RWPE2 (cell line): ENCODE data around the gene NUP85.

Experiments
- ATAC-seq: fragments of 200-7000 bp; cut with Tn5 transposase; 3 replicates; pipeline ENCODE4 v1.9.1; 2021; ENCODE audit warnings: low read depth
- DNase-seq: peaks from one replicate; pipeline ENCODE4 v3.0.0-alpha.2; 2020; ENCODE audit warnings: low spot score
- H3K27ac ChIP-seq: fragments of 450-650 bp; 2 replicates; pipeline ENCODE4 v1.5.1; 2017; ENCODE audit warnings: mild to moderate bottlenecking; ENCODE audit not compliant: poor library complexity, severe bottlenecking
- H3K27me3 ChIP-seq: fragments of 250-450 bp; sonication (Bioruptor Pico); 2 replicates; pipeline ENCODE4 v1.5.1; 2021; ENCODE audit warnings: mild to moderate bottlenecking, moderate library complexity; ENCODE audit not compliant: insufficient read depth, poor library complexity, severe bottlenecking
- H3K36me3 ChIP-seq: fragments of 250-450 bp; sonication (Bioruptor Pico); 2 replicates; pipeline ENCODE4 v1.5.1; 2020; ENCODE audit warnings: low read depth, mild to moderate bottlenecking, moderate library complexity
- H3K4me1 ChIP-seq: fragments of 250-450 bp; sonication (Bioruptor Pico); 2 replicates; pipeline ENCODE4 v1.5.1; 2021; ENCODE audit warnings: mild to moderate bottlenecking, moderate library complexity; ENCODE audit not compliant: insufficient read depth, poor library complexity, severe bottlenecking
- H3K4me3 ChIP-seq: fragments of 250-450 bp; sonication (Bioruptor Pico); 2 replicates; pipeline ENCODE4 v1.5.1; 2021; ENCODE audit warnings: mild to moderate bottlenecking, moderate library complexity; ENCODE audit not compliant: severe bottlenecking
- H3K9me3 ChIP-seq: fragments of 250-450 bp; sonication (Bioruptor Pico); 2 replicates; pipeline ENCODE4 v1.5.1; 2021; ENCODE audit warnings: mild to moderate bottlenecking, moderate library complexity; ENCODE audit not compliant: severe bottlenecking
- TF ChIP-seq, protein P1 (sequence below): fragments of 450-650 bp; IDR thresholded peaks from one replicate; pipeline ENCODE4 v1.5.1; 2017; ENCODE audit warnings: mild to moderate bottlenecking, moderate library complexity; ENCODE audit not compliant: poor library complexity, severe bottlenecking

The NUP85 gene

DNA sequence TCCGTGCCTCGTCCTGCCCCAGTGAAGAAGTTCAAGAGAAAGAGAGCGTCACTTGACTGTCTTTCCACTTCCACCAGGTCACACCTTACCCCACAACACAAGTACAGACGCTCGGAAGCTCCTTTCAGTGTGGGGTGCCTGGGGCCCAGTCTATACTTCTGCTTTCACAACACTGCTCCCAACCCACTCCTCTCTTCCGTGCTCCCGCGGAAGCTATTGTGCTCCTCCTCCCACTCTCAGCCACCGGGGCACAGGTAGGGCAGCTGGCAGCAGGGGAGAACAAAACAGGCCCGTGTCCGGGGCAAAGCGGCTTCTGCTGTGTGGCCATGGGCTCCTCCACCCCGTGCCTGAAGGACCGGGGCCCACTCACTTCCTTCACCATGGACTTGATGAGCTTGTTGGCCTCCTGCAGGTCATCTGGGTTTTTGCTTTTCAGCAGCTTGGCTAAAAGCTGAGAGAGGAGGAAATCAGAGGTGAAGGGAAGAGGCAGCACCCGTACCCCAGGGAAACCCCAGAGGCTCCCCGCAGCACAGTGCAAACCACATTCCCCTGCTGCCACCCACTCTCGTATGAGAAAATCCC, 37.1 kb downstream of the NUP85 start:
- TF ChIP-seq, protein P1, sequence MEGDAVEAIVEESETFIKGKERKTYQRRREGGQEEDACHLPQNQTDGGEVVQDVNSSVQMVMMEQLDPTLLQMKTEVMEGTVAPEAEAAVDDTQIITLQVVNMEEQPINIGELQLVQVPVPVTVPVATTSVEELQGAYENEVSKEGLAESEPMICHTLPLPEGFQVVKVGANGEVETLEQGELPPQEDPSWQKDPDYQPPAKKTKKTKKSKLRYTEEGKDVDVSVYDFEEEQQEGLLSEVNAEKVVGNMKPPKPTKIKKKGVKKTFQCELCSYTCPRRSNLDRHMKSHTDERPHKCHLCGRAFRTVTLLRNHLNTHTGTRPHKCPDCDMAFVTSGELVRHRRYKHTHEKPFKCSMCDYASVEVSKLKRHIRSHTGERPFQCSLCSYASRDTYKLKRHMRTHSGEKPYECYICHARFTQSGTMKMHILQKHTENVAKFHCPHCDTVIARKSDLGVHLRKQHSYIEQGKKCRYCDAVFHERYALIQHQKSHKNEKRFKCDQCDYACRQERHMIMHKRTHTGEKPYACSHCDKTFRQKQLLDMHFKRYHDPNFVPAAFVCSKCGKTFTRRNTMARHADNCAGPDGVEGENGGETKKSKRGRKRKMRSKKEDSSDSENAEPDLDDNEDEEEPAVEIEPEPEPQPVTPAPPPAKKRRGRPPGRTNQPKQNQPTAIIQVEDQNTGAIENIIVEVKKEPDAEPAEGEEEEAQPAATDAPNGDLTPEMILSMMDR = no peak
- no peak overlapping the region for H3K4me3 ChIP-seq
- ATAC-seq (no peak), DNase-seq (no peak)
- H3K9me3 ChIP-seq = no peaks in the 10 kb centered on the region
- H3K4me1 ChIP-seq = no peaks in the 10 kb centered on the region
- no peak overlapping the region for H3K27ac ChIP-seq
- peaks cover 92% of the 10 kb centered on the region for H3K36me3 ChIP-seq
- H3K27me3 ChIP-seq = no peaks in the 10 kb centered on the region

DNA sequence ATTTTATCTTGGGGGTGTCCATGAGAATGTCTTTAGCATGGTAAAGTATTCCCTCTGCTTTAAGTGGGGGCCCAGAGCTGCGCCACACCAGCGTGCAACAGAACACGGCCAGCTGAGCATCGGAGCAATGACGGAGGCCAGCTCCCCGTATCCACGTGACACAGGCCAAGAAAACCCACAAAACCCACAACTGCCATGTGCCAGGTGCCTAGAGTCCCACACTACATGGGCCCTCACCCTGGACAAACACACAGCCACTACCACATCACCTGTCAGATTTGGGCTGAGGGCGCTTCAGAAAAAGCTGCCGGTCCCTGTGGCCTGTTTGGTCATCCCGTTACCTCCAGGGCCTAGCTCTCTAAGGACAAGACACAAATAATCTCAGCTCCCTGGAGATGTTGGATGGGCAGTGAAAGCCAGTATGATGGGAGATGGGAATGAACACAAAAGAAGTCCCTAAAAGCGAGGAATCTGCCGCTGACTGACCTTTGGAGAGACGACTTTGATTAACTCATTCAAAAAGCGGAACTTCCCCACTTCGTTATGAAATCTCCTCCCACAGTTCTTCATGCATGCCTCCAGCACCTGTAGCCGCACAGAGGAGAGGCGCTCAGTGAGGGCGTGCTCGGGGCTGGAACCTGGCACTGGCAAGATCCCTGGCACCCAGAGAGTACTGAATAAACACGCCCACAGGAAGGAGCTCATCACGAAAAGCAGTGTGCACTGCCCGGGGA, 38.8 kb downstream of the NUP85 start:
- ATAC-seq (no peak), DNase-seq (no peak)
- peaks cover 81% of the 10 kb centered on the region for H3K36me3 ChIP-seq
- TF ChIP-seq, protein P1 = no peak
- no peak overlapping the region for H3K27ac ChIP-seq
- H3K4me1 ChIP-seq = no peaks in the 10 kb centered on the region
- H3K4me3 ChIP-seq = no peak overlapping the region
- H3K27me3 ChIP-seq = no peaks in the 10 kb centered on the region
- H3K9me3 ChIP-seq = no peaks in the 10 kb centered on the region

DNA sequence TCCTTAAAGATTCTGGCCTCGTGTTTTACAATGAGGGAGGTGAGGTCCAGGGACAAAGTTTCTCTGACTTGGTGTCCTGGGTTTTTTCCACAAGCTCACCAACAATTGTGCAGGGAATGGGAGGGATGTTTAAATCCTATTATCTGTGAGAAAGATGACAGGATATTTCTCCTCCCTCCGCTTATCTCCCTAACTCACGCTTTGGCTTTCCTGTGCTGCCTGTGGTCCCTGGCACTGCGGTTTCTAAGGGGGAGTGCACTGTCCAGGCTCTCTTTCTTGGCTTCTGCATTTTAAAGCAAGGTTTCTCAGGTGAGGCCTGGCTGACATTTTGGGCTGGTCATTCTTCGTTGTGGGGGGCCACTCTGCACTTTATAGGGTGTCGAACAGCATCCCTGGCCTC, 39.5 kb downstream of the NUP85 start:
- TF ChIP-seq, protein P1 = no peak
- ATAC-seq (no peak), DNase-seq (no peak)
- H3K36me3 ChIP-seq = peaks cover 80% of the 10 kb centered on the region
- H3K4me1 ChIP-seq = peaks cover under 1% of the 10 kb centered on the region
- H3K9me3 ChIP-seq = no peaks in the 10 kb centered on the region
- no peak overlapping the region for H3K4me3 ChIP-seq
- H3K27me3 ChIP-seq = no peaks in the 10 kb centered on the region
- no peak overlapping the region for H3K27ac ChIP-seq

DNA sequence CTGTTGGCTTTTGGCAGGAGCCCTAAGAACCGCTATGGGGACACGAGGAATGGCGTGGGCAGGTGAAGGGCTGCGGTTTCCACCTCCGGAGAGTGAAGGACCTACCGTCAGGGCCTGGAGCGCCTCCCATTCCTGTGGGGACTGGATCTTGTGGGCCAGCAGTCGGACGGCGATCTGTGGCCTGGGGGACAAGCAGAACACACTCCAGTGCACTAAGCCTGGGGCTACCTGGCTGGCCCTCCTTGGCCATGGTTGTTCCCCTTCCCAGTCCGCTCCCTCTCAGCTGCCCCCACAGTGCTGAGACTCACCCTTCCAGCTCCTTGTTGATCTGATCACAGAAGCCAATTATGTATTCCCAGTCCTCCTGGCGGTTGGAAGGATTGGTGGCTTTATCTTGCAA, 40.9 kb downstream of the NUP85 start:
- no peak for DNase-seq
- ATAC-seq = no peak
- H3K4me1 ChIP-seq = peaks cover 9% of the 10 kb centered on the region
- H3K27ac ChIP-seq = no peak overlapping the region
- H3K27me3 ChIP-seq = no peaks in the 10 kb centered on the region
- H3K9me3 ChIP-seq = no peaks in the 10 kb centered on the region
- peaks cover 68% of the 10 kb centered on the region for H3K36me3 ChIP-seq
- TF ChIP-seq, protein P1 = no peak
- no peak overlapping the region for H3K4me3 ChIP-seq

DNA sequence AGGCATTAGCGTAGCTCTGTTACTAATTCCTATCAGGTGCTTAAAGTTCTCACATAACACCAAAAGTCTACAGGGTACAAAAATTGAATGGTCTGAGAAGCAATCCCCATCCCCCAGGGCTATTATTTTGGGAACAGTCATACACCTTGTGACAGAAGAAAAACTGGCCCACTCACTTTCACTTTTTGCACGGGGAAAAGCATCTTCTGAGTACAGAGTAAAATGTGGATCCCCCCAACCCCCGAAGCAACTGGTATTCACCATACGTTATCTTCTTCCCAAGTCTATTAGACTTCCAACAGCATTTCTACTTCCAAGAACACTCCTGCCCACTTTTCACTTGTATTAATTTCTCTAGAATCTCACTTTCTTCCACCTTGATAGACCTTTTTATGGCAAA, 44.1 kb downstream of the NUP85 start:
- ATAC-seq = no peak; the same call in 2 of the 3 replicates
- TF ChIP-seq, protein P1 = no peak
- DNase-seq = no peak
- Histone ChIP-seq H3K9me3 (no peaks in the 10 kb centered on the region), H3K4me1 (peaks cover 14% of the 10 kb centered on the region), H3K36me3 (peaks cover 37% of the 10 kb centered on the region), H3K27me3 (no peaks in the 10 kb centered on the region), H3K4me3 (no peak overlapping the region), H3K27ac (peak overlapping the region; percentile 11)
